GM21360 (cell line): ENCODE data around the gene RAD51B.

ENCODE experiments used
- ATAC-seq: cut with Tn5 transposase; IDR thresholded peaks from one replicate; pipeline ENCODE4 v1.9.1; 2021; ENCODE audit warnings: mild to moderate bottlenecking, moderate library complexity; ENCODE audit not compliant: unreplicated experiment

RAD51B gene

DNA sequence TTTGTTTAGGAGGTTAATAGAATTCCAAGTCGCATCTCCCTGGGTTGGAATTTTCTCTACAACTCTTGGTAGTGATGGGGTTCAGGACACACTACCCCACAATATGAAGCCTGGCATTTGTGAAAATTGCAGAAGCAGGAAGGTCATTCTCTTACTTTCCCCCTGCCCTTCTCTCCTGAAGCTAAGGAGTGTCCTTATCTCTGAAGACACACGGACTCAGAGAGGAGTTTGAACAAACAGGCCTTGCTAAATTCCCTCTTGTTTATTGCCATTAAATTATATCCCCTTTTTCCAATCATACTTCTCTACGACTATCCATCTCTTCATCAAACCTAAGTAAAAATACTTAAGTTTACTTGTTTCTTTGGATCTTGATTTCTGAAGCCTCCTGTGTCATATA, 443.0 kb downstream of the RAD51B start:
- ATAC-seq, result no peak

DNA sequence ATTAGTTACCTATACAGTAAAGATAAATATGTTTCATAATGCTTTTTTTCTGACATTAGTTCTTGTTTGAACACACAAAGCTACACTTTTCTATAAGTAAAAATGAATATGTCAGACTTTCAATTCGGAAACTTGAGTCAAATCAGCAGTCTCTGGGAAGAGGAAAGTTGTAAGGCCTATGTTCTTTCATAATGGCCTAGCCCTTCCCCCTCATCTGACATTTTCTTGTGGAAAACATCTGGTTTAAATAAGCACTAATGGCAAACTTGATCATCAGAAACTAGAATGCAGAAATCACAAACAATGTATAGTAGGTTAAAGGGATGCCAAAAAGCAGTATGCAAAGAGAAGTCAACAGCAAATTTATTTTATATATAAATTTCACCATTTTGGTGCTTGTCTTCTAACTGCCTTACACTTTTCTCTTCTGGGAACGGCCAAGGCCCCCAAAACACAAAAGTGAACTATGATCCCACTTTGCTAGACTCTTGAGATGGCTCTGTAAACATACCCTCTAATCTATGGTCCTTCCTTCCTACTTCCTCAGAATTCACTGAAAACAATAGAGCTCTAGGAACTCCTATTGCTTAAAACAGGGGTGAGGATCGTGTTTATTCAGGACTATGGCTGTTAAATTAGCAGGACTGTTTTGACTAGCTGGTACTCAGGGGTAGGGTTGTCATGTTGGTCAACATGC, 444.1 kb downstream of the RAD51B start:
- ATAC-seq, result no peak

DNA sequence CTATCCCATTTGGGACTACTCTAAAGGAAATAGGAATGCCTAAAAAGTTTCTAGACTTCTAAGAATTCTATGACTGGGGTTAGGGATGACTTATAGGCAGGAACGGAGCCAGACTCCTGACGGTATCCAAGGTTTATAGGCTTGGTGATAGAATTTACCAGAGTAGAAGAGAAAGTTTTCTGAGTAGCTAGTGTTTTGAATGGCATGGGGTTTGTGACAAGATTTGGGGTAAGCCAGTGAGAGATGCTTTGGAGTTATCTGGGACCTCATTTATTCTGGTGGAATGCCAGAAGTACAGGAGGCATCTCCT, 444.6 kb downstream of the RAD51B start:
- no peak for ATAC-seq

DNA sequence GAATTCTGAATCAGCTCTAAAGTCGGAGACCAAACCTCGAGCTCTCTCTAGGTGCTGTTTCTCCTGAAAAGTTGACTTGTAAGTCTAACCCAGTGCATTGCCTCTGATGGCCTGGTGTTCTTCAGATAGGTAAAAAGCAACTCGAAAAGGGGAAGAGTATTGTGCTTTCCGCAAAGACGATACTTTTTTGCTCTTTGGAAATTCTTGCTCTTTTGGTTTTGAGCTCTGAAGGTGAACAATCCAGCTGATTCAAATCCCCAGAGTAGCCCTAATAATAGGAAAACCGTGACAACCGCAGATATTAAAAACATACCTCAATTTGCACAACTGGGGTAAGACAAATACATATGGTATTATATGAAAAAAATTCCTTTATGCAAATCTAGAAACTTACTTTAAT, 447.4 kb downstream of the RAD51B start:
- ATAC-seq, result no peak

DNA sequence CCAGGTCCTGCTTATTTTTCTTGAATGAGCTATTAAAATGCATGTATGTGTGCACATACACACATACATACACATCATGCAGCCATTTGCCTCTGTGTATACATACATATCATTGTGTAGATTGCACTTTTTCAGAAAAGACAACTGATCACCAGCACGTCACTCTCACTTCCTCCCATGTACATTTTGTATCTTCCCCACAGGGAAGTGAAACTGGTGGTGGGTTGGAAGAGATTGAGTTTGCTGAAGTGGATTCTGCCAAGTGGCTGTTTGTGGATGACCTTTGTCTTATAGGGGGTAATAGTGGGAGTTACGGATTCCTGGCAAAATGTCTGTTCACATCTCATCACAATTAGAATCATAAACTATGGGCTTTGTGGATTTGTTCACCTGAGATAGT, 448.6 kb downstream of the RAD51B start:
- ATAC-seq, result peak; percentile 59

DNA sequence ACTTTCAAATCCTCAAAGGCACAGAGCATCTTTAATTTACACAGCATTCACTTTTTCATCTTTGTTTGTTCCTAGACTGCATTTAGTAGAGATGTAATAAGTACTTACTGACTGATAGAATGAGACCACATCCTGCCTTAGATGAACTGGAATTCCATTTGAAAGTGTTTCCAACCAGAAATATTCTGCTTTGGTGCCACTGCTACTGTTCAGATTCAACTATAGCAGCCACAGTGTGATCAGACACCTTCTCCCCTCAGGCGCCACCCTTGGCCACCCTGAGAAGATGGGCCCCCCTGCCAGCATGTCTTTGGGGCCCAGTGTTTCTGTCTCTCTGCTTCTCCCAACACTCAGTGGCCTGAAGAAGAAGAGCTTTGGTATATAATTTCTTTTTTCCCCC, 449.1 kb downstream of the RAD51B start:
- no peak for ATAC-seq

DNA sequence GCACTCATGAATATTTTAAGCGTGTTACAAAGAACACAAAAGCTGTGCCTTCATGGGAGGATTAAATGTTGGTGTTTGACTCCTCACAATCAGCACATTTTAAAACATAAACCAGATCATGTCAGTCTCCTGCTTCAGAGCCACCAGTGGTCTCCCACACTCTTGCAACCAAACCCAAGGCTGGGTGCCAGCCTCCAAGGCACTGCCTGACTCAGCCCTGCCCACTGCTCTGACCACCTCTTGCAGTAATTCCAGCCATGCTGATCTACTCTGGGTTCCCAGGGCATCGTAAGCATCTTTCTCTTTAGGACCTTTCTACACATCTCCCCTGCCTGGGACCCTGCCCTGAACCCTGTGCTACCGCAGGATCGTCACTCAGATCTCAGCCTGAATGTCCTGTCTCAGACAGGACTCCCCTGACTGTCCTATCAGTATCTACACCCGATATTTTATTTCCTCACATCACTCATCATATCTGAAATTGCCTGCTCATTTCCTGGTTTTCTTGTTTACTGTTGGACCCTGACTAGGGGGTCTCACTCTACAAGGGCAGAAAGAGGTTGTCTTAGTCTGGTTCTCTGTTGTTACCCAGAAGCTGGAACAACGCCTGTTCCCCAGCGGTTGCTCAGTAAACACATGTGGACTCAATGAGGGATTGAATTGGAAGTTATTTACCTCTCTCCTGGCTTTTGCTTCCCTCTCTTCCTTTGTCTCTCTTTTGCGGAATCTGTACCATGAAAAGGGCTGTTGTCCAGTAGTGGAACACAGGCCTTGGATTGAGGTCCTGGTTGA, 449.8 kb downstream of the RAD51B start:
- no peak for ATAC-seq

DNA sequence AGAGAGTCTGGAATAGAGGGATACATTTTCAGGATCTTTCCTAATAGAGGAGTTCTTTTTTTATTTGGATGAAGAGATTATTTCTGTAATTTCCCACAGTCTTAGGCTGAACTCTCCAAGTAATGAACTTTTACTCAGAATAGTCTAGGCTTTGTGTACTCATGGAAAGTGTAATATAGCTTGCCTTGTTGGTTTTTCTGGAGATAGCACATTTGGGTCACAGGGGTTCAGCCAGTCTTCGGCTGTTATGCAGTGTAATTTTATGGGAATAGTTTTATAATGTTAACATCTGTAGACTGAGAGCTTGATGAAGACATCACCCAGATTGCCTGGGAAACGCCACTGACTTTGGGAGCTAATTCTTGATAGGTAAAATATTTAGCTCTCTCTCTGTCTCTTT, 450.8 kb downstream of the RAD51B start:
- ATAC-seq, result no peak

DNA sequence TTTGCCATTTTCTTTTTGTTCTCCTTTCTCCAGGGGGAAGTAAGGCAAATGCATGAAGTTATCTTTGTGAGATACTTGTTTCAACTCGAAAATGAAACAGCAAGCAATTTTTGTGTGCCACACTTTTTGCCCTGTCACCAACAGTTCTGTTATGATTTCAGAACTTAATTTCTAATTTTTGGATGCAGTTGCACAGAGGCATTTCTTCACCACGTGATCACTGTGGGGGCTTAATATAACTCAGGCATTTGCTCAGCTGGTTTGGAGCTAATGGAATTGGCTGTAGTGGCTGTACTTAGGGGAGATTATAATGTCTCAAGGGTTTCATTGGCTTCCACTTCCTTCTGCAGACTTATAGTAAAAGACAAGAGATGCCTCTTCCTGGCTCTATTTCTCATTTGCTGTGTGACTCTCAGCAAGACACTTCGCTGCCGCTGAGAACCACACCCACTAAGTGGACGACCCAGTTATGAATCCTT, 452.4 kb downstream of the RAD51B start:
- ATAC-seq, result no peak

DNA sequence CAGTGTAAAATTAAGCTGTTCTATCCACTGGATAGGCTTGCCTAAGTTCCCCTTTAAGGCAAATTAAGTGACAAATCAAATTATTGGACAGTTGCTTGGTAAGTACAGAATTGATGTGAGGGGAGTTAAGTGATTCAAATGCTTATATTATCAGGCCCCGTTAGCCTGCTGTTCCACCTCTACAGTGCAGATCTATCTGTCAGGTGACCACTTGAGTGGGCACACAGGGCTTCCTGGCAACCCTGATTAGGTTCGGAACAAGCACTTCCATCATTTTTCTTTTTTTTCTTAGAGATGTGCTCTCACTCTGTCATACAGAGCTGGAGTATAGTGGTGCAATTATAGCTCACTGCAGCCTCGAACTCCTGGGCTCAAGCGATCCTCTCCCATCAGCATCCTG, 453.8 kb downstream of the RAD51B start:
- ATAC-seq, result no peak

DNA sequence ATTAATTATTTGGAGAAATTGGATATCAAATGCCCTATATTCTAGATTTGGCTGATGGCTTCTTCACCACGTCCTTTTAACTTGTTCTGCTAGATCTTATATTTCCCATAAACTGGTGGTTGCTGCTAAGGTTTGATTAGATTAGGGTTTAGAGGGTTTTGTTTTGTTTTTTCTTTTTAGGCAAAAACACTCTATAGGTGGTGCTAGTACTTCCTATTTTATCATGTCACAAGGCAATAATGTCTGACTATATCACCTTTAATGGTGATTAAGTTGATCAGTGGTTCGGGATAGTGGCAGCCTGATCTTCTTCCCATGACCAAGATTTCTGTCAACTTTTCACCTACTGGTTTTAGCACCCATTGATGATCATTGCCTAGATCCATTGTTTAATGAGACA, 455.1 kb downstream of the RAD51B start:
- no peak for ATAC-seq

DNA sequence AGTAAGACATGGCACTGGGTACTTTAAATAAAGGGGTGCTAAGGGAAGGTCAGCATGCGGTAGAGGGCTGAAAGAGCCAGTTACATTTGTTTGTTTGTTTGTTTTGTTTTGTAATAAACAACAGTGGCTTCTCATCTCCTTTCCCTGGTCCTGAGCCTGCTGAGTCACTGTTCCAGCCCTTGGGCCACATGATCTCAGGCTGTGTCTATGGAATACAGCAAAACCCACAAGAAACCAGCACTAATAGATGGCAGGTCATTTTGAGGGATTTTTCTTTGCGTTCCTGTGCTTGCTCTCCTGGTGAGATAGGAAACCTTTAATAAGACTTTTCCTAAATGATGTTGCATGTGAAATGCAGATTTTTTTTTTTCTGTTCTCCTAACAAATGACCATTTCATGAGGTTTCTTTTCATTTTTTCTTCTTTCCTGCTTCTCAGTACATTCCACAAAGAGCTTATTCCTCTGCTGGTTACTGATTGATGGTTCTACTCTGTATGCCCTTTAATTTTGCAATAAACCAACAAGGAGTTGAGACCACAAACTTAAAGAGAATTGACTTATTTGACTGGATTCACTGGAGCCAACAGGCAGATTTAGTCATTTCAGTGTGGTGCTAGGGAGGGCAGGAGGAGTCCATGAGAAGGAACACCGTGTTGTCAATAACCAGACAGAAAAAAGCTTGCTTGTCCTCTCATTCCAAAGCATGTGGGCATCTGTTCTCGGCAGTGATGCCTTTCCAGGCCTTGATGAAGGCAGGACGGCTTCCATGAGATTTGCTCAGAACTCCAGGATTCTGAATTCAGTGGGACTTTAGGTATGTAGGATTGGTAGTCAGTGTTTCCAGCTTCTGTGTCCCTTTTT, 459.2 kb downstream of the RAD51B start:
- ATAC-seq, result no peak

DNA sequence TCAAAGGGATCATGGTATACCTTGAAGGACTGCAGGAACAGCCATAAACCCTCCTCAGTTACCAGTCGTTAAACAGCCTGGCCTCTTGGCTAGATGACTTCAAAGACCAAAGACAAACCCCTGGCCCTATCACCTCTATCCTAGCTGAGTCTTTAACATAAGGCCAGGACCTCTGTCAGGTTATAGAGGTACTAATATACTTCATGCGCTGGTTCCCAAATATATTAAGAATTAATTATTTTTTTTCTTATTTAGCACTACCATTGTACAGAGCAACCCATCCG, 459.8 kb downstream of the RAD51B start:
- ATAC-seq, result no peak

DNA sequence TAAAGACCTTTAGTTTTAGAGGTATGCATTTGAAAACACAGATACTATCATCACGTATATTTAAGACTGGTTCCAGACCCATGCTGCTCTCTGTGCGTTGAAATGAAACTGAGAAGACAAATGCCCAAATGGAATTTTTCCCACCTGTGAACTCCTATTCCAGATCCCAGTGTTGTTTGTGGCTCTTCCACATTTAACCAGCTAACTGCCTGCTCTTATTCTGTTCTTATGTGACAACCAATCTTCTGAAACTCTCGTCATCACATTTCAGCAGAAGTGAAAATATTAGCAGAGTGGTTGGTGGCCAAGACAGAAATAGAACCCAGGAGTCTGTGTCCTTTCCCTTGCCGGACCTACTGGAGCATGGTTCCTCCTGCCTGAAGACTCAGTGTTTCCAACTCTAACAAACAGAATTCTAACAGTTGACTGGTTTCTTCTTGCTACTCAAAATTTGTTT, 460.2 kb downstream of the RAD51B start:
- peak; percentile 34 for ATAC-seq

DNA sequence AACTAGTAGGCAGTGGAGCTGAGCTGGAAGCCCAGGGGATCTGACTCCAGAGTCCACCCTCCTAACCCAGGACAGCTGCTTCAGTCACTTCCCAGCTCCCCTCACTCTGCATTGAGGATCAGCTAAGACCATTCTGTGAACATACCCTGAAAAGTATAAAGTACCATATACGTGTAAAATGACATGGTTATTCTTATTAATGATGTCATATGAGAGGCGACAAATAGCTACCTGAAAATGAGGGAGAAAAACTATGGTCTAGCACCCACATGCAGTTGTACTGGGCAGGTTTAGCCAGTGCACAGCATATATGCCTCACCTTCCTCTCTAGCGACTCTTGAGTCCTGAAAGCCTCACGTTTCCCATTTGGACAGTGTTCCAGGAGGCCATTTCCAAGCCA, 461.9 kb downstream of the RAD51B start:
- ATAC-seq, result no peak

DNA sequence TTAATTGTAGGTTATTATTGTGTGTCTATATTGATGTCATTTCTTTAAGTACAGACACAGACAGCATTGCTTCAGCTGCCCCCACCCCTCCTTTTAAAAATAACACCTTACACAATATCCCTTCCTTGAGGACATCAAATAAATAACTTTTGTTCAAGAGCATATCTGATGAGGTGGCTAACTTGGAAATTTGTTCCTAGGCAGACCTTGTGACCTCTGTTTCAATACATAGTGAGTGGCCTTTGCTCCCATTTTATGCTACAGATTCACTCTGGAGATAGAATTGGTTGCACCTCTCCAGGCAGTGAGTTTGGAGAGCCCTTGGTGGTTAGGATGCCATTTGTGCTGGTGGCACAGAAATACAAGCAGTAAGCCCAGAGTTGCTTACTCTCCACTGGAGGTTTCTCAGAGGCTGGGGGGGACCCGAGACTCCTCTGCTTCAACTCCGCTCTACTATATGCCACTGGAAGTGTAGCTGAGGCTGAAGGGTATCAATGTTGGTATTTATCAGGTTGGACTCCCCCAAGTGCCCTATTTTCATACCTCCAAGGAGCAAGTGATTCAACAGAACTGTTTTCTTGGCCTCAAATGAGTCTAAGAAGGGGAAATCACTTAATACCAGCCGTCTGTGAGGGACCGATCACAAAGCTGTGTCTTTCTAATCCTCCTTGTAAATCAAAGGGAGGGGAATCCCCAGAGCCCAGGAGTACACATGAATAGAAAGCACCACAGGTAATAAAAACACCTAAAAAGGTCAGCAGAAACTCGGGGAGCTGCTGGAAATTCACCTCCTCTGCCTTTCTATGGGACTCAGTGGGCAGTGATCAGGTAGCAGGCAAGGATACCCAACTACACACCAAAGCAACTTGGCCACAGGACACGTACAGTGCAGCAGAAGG, 463.1 kb downstream of the RAD51B start:
- ATAC-seq, result peak; percentile 27

DNA sequence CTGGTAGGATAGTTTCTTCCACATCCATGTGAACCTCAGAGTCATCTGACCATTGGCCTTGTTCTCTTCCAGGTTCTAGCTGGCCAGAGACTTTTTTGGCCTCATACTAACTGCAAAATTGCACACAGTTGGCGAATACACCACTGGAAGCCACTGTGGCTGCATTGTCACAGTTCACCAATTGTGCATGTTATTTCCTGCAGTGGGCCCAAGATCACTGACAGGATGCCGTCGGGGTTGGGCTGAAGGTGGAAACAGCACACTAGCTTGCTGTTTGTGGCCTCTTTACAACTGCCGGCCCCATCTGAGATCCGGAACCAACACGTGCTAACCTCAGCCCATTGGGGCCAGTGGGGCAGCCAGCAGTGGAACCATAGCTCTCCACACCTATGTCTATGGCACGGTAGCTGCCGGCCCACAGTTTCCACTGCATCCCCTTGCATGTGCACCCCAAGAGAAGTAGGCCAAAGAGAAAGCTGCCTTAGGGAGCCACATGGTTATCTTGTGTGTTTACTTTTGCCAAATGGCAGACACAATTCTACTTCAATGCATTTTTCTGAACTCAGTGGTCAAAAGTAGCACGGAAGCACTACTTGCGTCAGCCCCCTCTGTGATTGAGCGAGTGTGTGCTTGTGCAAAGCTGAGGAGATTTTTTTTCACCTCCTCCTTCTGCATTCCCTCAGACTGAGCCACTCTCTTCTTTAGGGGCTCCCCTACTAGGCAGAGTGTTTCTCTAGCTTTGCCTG, 464.0 kb downstream of the RAD51B start:
- ATAC-seq, result peak; percentile 34

DNA sequence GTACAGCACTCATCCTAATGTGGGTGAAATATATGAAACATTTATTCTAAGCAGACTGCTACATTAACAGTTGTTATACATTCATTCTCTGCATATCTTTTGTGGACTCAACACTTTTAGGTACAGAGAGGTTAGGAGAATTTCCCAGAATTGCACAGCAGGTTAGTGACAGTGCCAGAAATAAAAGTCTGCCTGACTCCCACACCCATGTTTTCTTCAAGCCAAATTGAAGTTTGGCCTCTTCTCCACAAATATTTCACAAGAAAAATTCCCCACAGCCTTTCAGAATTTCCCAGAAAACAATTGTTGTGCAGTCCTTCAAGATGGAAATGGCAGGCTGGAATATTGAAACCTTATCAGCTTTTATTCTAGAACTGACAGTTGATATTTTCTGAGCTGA, 464.8 kb downstream of the RAD51B start:
- ATAC-seq, result no peak

DNA sequence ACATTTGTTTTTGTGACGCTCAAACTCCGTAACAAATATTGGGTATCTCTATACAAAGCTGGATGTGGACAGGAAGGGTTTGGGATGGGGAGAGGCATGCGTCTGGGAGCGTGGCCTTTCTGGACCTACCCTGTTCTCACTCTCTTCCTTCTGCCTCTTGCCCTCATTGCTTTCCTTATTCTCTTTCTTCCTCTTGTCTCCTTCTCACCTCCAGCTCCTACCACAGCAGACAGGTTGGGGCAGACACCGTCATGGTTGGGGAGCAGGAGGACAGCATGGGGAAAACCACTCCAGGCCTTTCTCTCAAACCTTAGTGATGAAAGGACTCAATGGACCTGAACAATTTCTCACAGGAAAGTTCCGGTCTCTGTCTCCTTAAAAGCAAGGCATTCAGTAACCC, 465.3 kb downstream of the RAD51B start:
- ATAC-seq, result peak; percentile 6
